IMR-90 (cell line): Measurements from ENCODE around the gene VSIR. TPM values are rescaled to one million over a fixed set of nuclear protein-coding genes. Genes with fewer than 3 reads are reported as not detected.

Experiments used
- ATAC-seq: fragments of 200-7000 bp; cut with Tn5 transposase; 2 replicates; pipeline ENCODE4 v1.9.1; 2020; ENCODE audit warnings: low read depth, mild to moderate bottlenecking, moderate library complexity
- BruUV-seq: library from RNA; stranded (reverse); fragments of 400-500 nt; replicated peaks from 2 replicates; lab custom pipeline; 2021; lab: Mats Ljungman, UMichigan
- CTCF ChIA-PET: fragments of 300-600 bp; formaldehyde crosslinking; extraction: SDS; loops from one replicate; lab custom pipeline; 2021; ENCODE audit warnings: antibody characterized with exemption; lab: Yijun Ruan, JAX
- POLR2A ChIA-PET: fragments of 300-600 bp; sonication (Branson Sonifier 250); formaldehyde crosslinking; loops from one replicate; lab custom pipeline; 2022; ENCODE audit warnings: antibody characterized with exemption; ENCODE audit not compliant: unreplicated experiment; lab: Charles Lee
- DNase-seq: peaks from one replicate; pipeline ENCODE4 v3.0.0; 2013
- H2AFZ ChIP-seq: replicated peaks from 2 replicates; pipeline ENCODE3; 2013; ENCODE audit warnings: low read length, mild to moderate bottlenecking; ENCODE audit not compliant: poor library complexity
- H2AK5ac ChIP-seq: 2 replicates; pipeline ENCODE4 v1.6.1; 2013; ENCODE audit warnings: low read depth, low read length, inconsistent platforms
- H2AK9ac ChIP-seq: replicated peaks from 2 replicates; pipeline ENCODE3; 2013; ENCODE audit warnings: mild to moderate bottlenecking, low read depth, low read length, moderate library complexity; ENCODE audit not compliant: poor library complexity
- H2BK120ac ChIP-seq: 2 replicates; pipeline ENCODE4 v1.6.1; 2013; ENCODE audit warnings: low read depth, low read length, inconsistent platforms
- H2BK15ac ChIP-seq: 3 replicates; pipeline ENCODE4 v1.6.1; 2013; ENCODE audit warnings: low read depth, low read length, inconsistent platforms
- H2BK20ac ChIP-seq: 2 replicates; pipeline ENCODE4 v1.6.1; 2013; ENCODE audit warnings: low read depth, mild to moderate bottlenecking, inconsistent platforms, low read length, moderate library complexity
- H2BK5ac ChIP-seq: 2 replicates; pipeline ENCODE4 v1.6.1; 2013; ENCODE audit warnings: mild to moderate bottlenecking, low read depth, low read length, inconsistent platforms; ENCODE audit not compliant: poor library complexity, severe bottlenecking
- H3K14ac ChIP-seq: replicated peaks from 2 replicates; pipeline ENCODE4 v1.6.1; 2013; ENCODE audit warnings: low read depth, low read length, inconsistent platforms
- H3K18ac ChIP-seq: 2 replicates; pipeline ENCODE4 v1.6.1; 2013; ENCODE audit warnings: low read depth, low read length, control low read depth
- H3K23ac ChIP-seq: 2 replicates; pipeline ENCODE4 v1.6.1; 2013; ENCODE audit warnings: low read depth, low read length, inconsistent platforms
- H3K27ac ChIP-seq: 2 replicates; pipeline ENCODE4 v1.5.1; 2013; ENCODE audit warnings: mild to moderate bottlenecking, control low read depth, low read length; ENCODE audit not compliant: insufficient read depth
- H3K27me3 ChIP-seq: 2 replicates; pipeline ENCODE4 v1.6.1; 2013; ENCODE audit warnings: low read length; ENCODE audit not compliant: control insufficient read depth, insufficient read depth
- H3K36me3 ChIP-seq: 2 replicates; pipeline ENCODE4 v1.6.1; 2013; ENCODE audit warnings: low read length, mixed read lengths; ENCODE audit not compliant: control insufficient read depth, insufficient read depth
- H3K4ac ChIP-seq: 2 replicates; pipeline ENCODE4 v1.6.1; 2013; ENCODE audit warnings: low read depth, low read length, inconsistent platforms
- H3K4me1 ChIP-seq: 2 replicates; pipeline ENCODE4 v1.6.1; 2013; ENCODE audit warnings: low read length, mixed read lengths; ENCODE audit not compliant: control insufficient read depth, insufficient read depth
- H3K4me2 ChIP-seq: 2 replicates; pipeline ENCODE4 v1.6.1; 2013; ENCODE audit warnings: low read depth, mild to moderate bottlenecking, control low read depth, low read length, moderate library complexity
- H3K4me3 ChIP-seq: 2 replicates; pipeline ENCODE4 v1.5.1; 2013; ENCODE audit warnings: low read depth, mild to moderate bottlenecking, control low read depth, low read length, moderate library complexity; ENCODE audit not compliant: insufficient read depth
- H3K56ac ChIP-seq: 2 replicates; pipeline ENCODE4 v1.6.1; 2013; ENCODE audit warnings: low read length, inconsistent platforms; ENCODE audit not compliant: insufficient read depth; ENCODE audit errors: extremely low read depth
- H3K79me1 ChIP-seq, 2 experiments: 2 replicates each; pipeline ENCODE4 v1.6.1; 2013; ENCODE audit warnings: low read length in 2 of 2, inconsistent platforms in 1 of 2, low read depth in 1 of 2
- H3K9ac ChIP-seq: 2 replicates; pipeline ENCODE4 v1.6.1; 2013; ENCODE audit warnings: low read depth, low read length, control low read depth
- H3K9me1 ChIP-seq: 2 replicates; pipeline ENCODE4 v1.6.1; 2013; ENCODE audit warnings: low read length, inconsistent platforms; ENCODE audit not compliant: insufficient read depth
- H3K9me3 ChIP-seq: 2 replicates; pipeline ENCODE4 v1.6.1; 2013; ENCODE audit warnings: low read length; ENCODE audit not compliant: control insufficient read depth, insufficient read depth
- H4K20me1 ChIP-seq: 2 replicates; pipeline ENCODE4 v1.6.1; 2013; ENCODE audit warnings: low read length, inconsistent platforms; ENCODE audit not compliant: insufficient read depth
- H4K5ac ChIP-seq: 2 replicates; pipeline ENCODE4 v1.6.1; 2013; ENCODE audit warnings: mild to moderate bottlenecking, low read depth, low read length, control low read depth
- H4K8ac ChIP-seq, 2 experiments: 2 replicates each; pipeline ENCODE4 v1.6.1; 2013; ENCODE audit warnings: low read depth in 2 of 2, low read length in 2 of 2, control low read depth in 1 of 2, inconsistent platforms in 1 of 2
- H4K91ac ChIP-seq: 2 replicates; pipeline ENCODE4 v1.6.1; 2013; ENCODE audit warnings: low read depth, low read length, inconsistent platforms; ENCODE audit not compliant: insufficient read depth
- CHD1 ChIP-seq: IDR thresholded peaks from 2 replicates; pipeline ENCODE4 v1.6.1; 2012; ENCODE audit warnings: low read depth, low read length, improper control_type of control experiment
- MAFK ChIP-seq: IDR thresholded peaks from 2 replicates; pipeline ENCODE4 v1.6.1; 2012; ENCODE audit warnings: low read depth, low read length, improper control_type of control experiment
- MAZ ChIP-seq: IDR thresholded peaks from 2 replicates; pipeline ENCODE4 v1.6.1; 2012; ENCODE audit warnings: low read depth, mild to moderate bottlenecking, low read length, improper control_type of control experiment, moderate library complexity, borderline replicate concordance
- MXI1 ChIP-seq: IDR thresholded peaks from 2 replicates; pipeline ENCODE4 v1.6.1; 2012; ENCODE audit warnings: low read depth, mild to moderate bottlenecking, low read length, moderate library complexity, borderline replicate concordance
- POLR2A ChIP-seq: IDR thresholded peaks from 2 replicates; pipeline ENCODE4 v1.6.1; 2012; ENCODE audit warnings: mild to moderate bottlenecking, low read depth, low read length
- RAD21 ChIP-seq: IDR thresholded peaks from 2 replicates; pipeline ENCODE4 v1.6.1; 2012; ENCODE audit warnings: low read length, improper control_type of control experiment
- WGBS, 2 experiments: methylation state at CpG; one replicate each; pipeline versions ENCODE4 v1.1.5 to v1.1.7; 2013; ENCODE audit warnings: missing lambda C conversion rate in 2 of 2; ENCODE audit not compliant: insufficient read length in 1 of 2; ENCODE audit errors: extremely low coverage in 2 of 2; 5-methylcytosine and 5-hydroxymethylcytosine counted together
- dilution Hi-C: fragments of 300-500 bp; cut with HindIII; formaldehyde crosslinking; loops from one replicate; pipeline ENCODE4 v1.14.3; 2018; ENCODE audit warnings: low sequenced_read_pairs; ENCODE audit not compliant: unreplicated experiment
- in situ Hi-C: fragments of 300-500 bp; cut with MboI; formaldehyde crosslinking; loops from 3 replicates; pipeline ENCODE4 v1.14.3; 2019; ENCODE audit warnings: low sequenced_read_pairs, inconsistent platforms, mixed read lengths
- intact Hi-C: fragments of 100-400 bp; cut with micrococcal nuclease; formaldehyde crosslinking; loops from 2 replicates; pipeline ENCODE4 v1.10.0; 2022
- polyA plus RNA-seq, 3 experiments: library from polyadenylated mRNA; depleted of rRNA; stranded (reverse); fragments of >200 nt; gene quantifications; 2 replicates each; pipeline ENCODE4 v1.2.3, GENCODE V29; 2012; ENCODE audit warnings: low replicate concordance in 1 of 3
- total RNA-seq: library from RNA; depleted of rRNA; stranded (reverse); fragments of >200 nt; gene quantifications from 2 replicates; pipeline ENCODE4 v1.2.3, GENCODE V29; 2012
- TF ChIP-seq, protein P1 (sequence below): conservative IDR thresholded peaks from 2 replicates; pipeline ENCODE4 v1.5.1; 2012; ENCODE audit warnings: mild to moderate bottlenecking, low read depth, low read length, improper control_type of control experiment

The VSIR gene
- total and polyA plus RNA-seq, 2 of the 4 experiments (the other 2 are of a cell fraction), result 5.0 to 23.8 TPM

- Histone ChIP-seq H2BK120ac (no peak overlapping the region), H3K56ac (no peak overlapping the region), H3K36me3 (no peaks in the 10 kb centered on the region), H4K5ac (no peak overlapping the region), H2AFZ (no peak overlapping the region), H3K27ac (no peak overlapping the region), H3K4me2 (no peak overlapping the region), H4K20me1 (no peaks in the 10 kb centered on the region), H3K27me3 (peaks cover 21% of the 10 kb centered on the region), H3K4me3 (no peak overlapping the region), H4K91ac (no peak overlapping the region), H2BK5ac (no peak overlapping the region), H3K9me1 (no peaks in the 10 kb centered on the region), H3K9ac (no peak overlapping the region), H4K8ac (no peak overlapping the region), H3K23ac (no peak overlapping the region), H3K14ac (no peak overlapping the region), H2AK9ac (no peak overlapping the region), H3K4me1 (no peaks in the 10 kb centered on the region), H2BK15ac (no peak overlapping the region), H3K79me1 (no peaks in the 10 kb centered on the region), H2AK5ac (no peak overlapping the region), H3K9me3 (no peaks in the 10 kb centered on the region), H3K4ac (no peak overlapping the region), H2BK20ac (no peak overlapping the region), H3K18ac (no peak overlapping the region)
- TF ChIP-seq, protein P1, sequence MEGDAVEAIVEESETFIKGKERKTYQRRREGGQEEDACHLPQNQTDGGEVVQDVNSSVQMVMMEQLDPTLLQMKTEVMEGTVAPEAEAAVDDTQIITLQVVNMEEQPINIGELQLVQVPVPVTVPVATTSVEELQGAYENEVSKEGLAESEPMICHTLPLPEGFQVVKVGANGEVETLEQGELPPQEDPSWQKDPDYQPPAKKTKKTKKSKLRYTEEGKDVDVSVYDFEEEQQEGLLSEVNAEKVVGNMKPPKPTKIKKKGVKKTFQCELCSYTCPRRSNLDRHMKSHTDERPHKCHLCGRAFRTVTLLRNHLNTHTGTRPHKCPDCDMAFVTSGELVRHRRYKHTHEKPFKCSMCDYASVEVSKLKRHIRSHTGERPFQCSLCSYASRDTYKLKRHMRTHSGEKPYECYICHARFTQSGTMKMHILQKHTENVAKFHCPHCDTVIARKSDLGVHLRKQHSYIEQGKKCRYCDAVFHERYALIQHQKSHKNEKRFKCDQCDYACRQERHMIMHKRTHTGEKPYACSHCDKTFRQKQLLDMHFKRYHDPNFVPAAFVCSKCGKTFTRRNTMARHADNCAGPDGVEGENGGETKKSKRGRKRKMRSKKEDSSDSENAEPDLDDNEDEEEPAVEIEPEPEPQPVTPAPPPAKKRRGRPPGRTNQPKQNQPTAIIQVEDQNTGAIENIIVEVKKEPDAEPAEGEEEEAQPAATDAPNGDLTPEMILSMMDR, result no peak
- no peak for TF ChIP-seq MAFK
- no peak for TF ChIP-seq CHD1
- no peak for TF ChIP-seq POLR2A
- TF ChIP-seq MAZ, result no peak
- no peak for TF ChIP-seq RAD21
- no peak for TF ChIP-seq MXI1
- 80% methylated on average over 1 of the region's 3 CpGs; no CpG with 5 or more reads in 1 of the 2 experiments for WGBS, 2 experiments
- ATAC-seq (no peak), DNase-seq (no peak)
- in situ Hi-C loops (no loop called here), dilution Hi-C loops (no loop called here), intact Hi-C loops (no loop called here)
- ChIA-PET POLR2A (no interaction called here), CTCF (no interaction called here)
- BruUV-seq, result no TSS peak
Measured at GRCh38 chr10:71799608-71800453, 26.5 kb upstream of the VSIR start.
